IPS-18c (cell line): Measurements from ENCODE around the gene TNFRSF4.

Experiments
- H3K4me3 ChIP-seq: 2 replicates; pipeline ENCODE4 v1.7.0; 2013; ENCODE audit warnings: low read depth, mild to moderate bottlenecking, low read length, moderate library complexity; ENCODE audit not compliant: insufficient read depth
- H3K9me3 ChIP-seq: one replicate; pipeline ENCODE4 v1.6.1; 2013; ENCODE audit warnings: mild to moderate bottlenecking, low read length, moderate library complexity; ENCODE audit not compliant: control insufficient read depth, insufficient read depth

TNFRSF4 gene

DNA sequence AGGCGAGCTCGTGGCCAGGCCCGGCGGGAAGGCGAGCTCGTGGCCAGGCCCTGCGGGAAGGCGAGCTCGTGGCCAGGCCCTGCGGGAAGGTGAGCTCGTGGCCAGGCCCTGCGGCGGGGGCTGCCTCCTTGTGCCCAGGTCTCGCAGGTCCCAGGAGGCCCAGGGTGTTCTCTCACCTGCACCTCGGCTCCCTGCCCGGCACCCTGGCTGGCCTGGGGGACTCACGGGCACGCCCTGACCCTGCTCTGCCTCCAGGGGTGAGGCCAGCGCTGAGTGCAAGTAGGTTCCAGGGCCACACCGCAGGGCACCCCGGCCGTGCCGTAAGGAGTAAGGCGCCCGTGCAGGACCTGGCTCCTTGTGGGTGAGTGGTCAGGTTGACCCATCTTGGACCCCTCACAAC lies 13.4 kb upstream of the TNFRSF4 start:
- Histone ChIP-seq H3K9me3 (peaks cover under 1% of the 10 kb centered on the region), H3K4me3 (no peak overlapping the region)

GRCh38 chr1:1226566-1227362 lies 12.8 kb upstream of the TNFRSF4 start:
- Histone ChIP-seq H3K4me3 (no peak overlapping the region), H3K9me3 (no peaks in the 10 kb centered on the region)

DNA sequence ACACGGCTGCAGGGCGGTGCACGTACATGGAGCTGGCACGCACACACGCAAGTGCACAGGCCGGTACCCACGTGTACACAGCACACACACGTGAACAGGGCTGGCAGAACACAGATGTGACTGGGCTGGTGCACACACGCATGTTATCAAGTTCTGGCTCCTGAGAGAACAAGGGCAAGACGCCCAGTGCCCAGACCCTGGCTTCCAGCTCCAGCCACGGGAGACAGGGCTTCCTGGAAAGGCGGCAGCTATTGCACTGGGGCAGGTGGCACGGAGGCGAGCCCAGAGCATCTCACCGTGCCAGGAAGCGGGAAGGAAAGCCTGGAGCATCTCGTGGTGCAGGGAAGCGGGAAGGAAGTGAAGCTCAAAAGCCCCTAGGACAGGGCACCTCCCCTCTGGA lies 12.0 kb upstream of the TNFRSF4 start:
- no peak overlapping the region for H3K4me3 ChIP-seq
- H3K9me3 ChIP-seq = no peaks in the 10 kb centered on the region

DNA sequence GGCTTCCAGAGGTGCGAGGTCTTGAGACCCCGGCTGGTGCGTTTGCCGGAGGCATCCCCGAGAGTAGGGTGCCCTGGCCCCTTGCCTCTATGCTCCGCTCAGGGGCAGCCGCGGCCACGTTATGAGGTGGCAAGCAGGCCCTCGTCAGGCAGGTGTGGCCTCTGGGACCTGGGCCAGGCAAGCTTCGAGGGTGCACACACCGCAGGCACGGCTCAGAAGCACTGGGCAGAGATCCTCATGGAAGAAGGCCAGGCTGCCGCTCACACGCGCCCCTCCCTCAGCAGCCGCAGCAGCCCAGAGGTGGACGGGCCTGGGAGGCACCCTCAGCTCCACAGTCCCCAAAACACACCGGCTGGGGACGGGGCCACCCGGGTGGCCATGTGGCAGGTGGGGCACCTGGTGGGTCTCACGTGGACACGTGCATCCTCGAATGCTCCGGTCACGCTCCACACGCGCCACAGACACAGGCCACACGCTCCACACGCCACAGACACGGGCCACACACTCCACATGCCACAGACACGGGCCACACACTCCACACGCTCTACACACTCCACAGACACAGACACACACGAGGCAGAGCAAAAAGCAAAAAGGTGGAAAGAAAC lies 11.4 kb upstream of the TNFRSF4 start:
- no peaks in the 10 kb centered on the region for H3K9me3 ChIP-seq

DNA sequence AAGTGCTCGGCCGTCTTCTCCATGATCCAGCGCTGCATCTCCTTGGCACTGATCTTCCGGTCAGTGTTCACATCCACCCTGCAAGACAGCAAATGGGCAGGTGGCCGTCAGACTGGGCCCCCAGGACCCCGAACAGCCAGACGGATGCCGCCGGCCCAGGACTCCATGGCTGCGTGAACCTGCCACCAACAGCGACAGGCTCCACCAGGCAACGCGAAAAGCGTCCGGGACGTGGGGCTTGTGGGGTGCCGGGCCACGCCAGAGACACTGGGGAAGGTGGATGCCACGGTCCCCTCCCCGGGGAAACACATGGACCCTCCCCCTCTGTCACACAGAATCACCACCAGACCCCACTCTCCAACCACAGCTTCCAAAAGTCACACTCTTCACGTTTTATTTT lies 9.9 kb upstream of the TNFRSF4 start:
- H3K9me3 ChIP-seq = no peaks in the 10 kb centered on the region
- H3K4me3 ChIP-seq = no peak overlapping the region

More for the DNA sequence above, 11.4 kb upstream of the TNFRSF4 start:
- H3K4me3 ChIP-seq = no peak overlapping the region

- no peaks in the 10 kb centered on the region for H3K9me3 ChIP-seq
- no peak overlapping the region for H3K4me3 ChIP-seq
These were observed 9.4 kb upstream of the TNFRSF4 start for GRCh38 chr1:1223321-1223720.

DNA sequence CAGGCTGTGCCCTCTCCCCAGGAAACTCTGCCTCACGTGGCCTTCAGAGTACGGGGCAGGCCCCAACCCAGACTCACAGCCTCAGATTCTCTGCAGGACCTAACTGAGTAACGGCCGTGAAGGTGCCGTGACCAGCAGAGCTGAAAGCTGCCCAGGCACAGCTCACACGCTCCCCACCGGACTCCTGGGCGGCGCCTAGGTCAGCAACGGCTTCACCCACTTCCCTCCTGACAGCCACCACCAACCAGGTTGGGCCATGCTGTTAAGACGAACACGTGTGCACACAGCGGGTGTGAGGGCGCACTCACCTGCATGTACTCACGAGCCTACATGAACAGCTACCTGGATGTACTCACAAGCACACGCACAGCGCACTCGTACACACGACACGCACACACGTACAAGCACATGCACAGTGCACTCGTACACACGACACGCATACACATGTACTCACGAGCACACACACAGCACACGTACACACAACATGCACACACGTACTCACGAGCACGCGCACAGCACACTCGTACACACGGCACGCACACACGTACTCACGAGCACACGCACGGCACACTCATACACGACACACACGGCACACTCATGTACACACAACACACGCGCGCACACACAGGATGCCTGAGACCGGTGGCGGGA lies 8.7 kb upstream of the TNFRSF4 start:
- no peak overlapping the region for H3K4me3 ChIP-seq
- H3K9me3 ChIP-seq = no peaks in the 10 kb centered on the region

DNA sequence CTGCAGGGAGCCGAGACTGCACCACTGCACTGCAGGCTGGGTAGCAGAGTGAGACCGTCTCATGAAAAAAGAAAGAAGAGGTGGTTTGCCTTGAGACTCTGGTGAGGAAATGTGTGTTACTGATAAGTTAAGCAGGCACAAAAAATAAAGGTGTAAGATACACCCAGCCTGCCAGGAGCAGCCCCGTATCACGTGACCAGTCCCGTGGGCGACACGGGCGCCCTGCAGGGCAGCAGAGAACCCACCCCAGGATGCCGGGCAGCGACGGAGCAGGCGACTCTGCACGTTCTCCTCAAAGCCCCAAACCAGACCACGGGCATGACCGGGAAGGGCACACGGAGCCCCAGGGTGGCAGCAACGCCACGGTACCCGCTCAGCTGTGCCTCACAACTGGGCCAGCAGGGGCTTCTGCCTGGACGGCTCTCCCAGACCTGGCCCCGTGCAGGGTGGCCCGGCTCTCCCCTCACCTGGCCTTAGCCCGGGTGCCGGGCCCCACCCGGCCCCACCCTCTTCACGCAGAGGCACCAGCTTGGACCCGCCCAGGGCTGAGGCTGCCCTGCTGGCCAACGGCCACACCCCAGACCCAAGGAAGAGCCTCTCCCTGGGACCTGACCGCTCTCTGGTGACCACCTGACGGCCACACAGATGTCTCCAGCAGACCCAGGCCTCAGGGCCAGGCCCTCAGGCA lies 8.1 kb upstream of the TNFRSF4 start:
- Histone ChIP-seq H3K9me3 (no peaks in the 10 kb centered on the region), H3K4me3 (no peak overlapping the region)

DNA sequence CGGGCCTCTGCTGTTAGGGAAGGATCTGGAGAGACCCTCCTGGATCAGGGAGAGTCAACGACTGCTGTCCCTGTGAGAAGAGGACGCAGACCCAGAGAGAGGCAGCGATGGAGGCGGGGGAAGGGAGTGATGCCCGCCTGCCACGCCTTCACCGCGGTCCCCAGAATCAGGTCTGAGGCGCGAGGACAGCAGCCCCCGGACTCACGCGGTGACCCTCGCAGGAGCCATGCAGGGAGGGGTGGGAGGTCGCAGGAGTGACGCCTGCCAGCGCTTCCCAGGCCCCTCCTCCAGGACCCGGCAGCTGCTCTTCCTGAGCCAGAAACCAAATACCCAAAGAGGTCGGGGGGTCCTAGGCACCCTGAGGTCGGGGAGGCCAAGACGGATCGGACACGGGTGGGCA lies 6.2 kb upstream of the TNFRSF4 start:
- H3K9me3 ChIP-seq = no peaks in the 10 kb centered on the region
- H3K4me3 ChIP-seq = no peak overlapping the region

DNA sequence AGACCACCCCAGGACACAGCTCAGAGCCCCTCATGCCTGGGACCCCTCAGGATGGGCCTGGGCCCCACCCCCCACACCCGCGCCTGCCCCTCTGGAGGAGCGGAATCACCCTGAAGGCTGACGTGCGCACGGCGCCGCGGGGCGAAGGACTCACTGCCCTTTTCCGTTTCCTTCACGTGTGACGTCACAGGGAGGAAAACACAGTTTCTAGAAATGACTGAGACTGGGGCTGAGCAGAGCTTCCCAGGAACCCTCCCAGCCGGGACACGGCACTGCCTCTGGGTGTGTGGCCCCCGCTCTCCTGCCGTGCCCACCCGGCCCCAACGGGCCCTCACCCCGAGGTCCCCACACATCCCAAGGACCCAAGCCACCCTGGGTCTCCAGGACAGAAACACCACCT lies 5.4 kb upstream of the TNFRSF4 start:
- Histone ChIP-seq H3K4me3 (no peak overlapping the region), H3K9me3 (no peaks in the 10 kb centered on the region)

DNA sequence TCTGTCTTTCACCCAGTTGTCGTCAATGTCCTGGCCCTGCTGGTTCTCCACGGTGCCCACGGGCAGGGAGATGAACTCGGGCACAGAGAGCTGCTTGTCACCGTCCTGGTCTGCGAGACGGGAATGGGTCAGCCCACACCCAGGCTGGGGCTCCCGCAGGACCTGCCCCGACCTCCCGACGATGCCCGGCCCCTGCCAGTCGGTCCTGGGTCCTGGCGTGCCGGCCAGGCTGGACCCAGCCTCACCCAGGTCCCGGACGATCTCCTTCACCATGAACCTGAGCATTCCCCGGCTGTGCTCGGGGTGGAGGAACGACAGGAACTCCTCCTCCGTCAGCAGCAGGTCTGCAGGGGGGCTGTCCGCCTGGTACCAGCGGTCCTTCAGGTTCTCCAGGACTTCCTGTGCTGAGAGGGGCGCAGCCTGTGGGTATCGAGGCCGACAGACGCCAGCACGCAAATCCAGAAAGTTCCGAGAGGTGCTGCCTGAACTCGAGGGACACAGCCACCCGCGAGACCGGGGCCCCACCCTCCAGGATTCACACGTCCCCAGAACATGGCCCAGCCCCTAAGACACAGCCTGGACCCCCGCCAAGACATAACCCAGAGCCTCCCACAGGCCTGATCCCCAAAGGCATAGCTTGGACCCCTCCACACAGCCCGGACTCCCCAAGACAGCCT lies 4.7 kb upstream of the TNFRSF4 start:
- Histone ChIP-seq H3K9me3 (no peaks in the 10 kb centered on the region), H3K4me3 (no peak overlapping the region)

DNA sequence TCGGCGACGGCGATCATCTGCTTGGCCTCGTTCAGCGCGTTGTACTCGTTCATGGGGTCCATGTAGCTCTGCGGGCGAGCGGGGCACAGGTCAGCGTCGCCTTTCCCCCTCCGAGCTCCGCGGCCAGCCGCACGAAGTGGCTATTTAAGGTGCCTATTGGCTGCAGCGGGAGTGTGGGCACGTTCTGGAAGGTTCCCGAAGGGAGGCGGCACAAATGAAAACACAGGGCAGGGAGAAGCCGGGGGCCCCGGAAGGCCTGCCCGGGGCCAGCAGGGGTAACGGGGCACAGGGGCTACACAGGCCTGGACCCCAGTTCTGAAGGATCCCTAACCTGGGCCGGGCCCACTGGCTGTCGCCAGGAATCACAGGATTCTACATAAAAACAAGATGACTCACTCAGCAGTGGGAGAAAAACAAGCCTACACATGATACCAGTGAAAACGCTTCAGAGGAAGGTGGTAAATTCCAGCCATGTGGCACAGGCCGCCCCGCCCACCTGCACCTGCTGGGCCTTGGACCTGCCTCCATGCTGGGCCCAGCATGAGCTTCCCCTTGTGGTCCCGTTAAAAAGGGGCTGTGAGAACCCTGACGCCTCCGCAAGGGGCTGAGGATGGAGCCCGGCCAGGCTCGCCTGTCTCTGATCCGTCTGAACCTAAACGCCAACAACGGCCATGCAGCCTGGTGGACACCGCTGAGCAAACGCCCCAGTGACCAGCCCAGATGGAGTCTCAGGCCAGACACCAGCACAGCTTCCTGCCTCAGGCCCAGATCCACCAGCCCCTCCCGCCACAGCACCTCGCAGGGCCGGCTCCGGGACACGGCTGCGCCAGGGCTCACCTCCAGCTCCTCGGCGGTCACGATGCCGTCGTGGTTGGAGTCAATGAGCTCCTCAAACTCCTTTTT lies 3.9 kb upstream of the TNFRSF4 start:
- no peaks in the 10 kb centered on the region for H3K9me3 ChIP-seq
- no peak overlapping the region for H3K4me3 ChIP-seq

GRCh38 chr1:1216770-1217620 lies 3.0 kb upstream of the TNFRSF4 start:
- Histone ChIP-seq H3K9me3 (no peaks in the 10 kb centered on the region), H3K4me3 (no peak overlapping the region)

GRCh38 chr1:1215881-1216605 lies 2.1 kb upstream of the TNFRSF4 start:
- Histone ChIP-seq H3K9me3 (no peaks in the 10 kb centered on the region), H3K4me3 (no peak overlapping the region)

GRCh38 chr1:1215080-1215676 lies 1.2 kb upstream of the TNFRSF4 start:
- no peak overlapping the region for H3K4me3 ChIP-seq
- no peaks in the 10 kb centered on the region for H3K9me3 ChIP-seq
